Right lobe of liver (tissue), 4 donors: ENCODE results near the gene PROCA1.

Experiments
- CTCF ChIP-seq, 4 donors: fragments of 200-600 bp in 3 of 4; fragments of 450-650 bp in 1 of 4; IDR thresholded peaks; one replicate each; pipeline versions ENCODE4 v1.5.1 to v1.8.0; 2016 to 2022; ENCODE audit warnings: antibody characterized with exemption in 4 of 4, mild to moderate bottlenecking in 2 of 4
- POLR2A ChIP-seq: fragments of 450-650 bp; IDR thresholded peaks from one replicate; pipeline ENCODE4 v1.6.1; 2017; ENCODE audit warnings: antibody characterized with exemption, mild to moderate bottlenecking
- donor health status: DM: no; HTN: no; CAD: no.
- donor health status: DM: no; HTN: no; CAD: no.
- donor health status: DM: no; HTN: yes; CAD: no.

DNA sequence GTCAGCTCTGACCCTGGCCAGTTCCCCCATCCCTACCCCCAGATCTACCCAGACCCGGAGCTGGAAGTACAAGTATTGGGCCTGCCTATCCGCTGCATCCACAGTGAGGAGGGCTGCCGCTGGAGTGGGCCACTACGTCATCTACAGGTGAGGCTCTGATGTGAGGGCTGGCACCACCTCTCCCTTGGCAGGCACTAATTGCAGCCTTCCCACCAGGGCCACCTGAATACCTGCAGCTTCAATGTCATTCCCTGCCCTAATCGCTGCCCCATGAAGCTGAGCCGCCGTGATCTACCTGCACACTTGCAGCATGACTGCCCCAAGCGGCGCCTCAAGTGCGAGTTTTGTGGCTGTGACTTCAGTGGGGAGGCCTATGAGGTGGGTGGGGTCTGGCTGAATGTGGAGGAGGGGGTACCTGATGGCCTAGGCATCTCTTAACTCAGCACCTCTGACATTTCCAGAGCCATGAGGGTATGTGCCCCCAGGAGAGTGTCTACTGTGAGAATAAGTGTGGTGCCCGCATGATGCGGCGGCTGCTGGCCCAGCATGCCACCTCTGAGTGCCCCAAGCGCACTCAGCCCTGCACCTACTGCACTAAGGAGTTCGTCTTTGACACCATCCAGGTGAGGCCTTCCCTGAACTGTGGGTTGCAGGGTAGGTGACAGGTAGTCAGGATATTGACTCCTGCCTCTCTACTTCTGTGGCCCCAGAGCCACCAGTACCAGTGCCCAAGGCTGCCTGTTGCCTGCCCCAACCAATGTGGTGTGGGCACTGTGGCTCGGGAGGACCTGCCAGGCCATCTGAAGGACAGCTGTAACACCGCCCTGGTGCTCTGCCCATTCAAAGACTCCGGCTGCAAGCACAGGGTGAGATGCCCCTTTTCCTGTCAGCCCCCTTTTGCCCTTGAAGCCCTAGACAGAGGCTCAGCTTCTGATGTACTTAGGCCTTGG, 36.4 kb upstream of the PROCA1 start:
- TF ChIP-seq POLR2A (no peak), CTCF (IDR thresholded peaks at IDR 0.05) (no peak)
